ENCODE data around the gene FOSL1. TPM values are rescaled to one million over a fixed set of nuclear protein-coding genes. Genes with fewer than 3 reads are reported as not detected.

FOSL1 gene
- total RNA-seq, 1 donor from 2014 or later: 37.9 TPM

GRCh38 chr11:65880844-65881421 lies 19.3 kb downstream of the FOSL1 start:
- H3K27ac ChIP-seq (ENCODE audit: low read depth, low read length): no peak overlapping the region
- H3K79me2 ChIP-seq (ENCODE audit: insufficient read depth, low read length): peaks cover 13% of the 10 kb centered on the region
- H3K4me1 Mint-ChIP-seq (ENCODE audit: low read depth, unreplicated experiment): peaks cover 4% of the 10 kb centered on the region
- H3K27ac Mint-ChIP-seq (ENCODE audit: unreplicated experiment): no peak overlapping the region
- H3K4me3 Mint-ChIP-seq (ENCODE audit: unreplicated experiment): no peak overlapping the region
- H3K4me3 ChIP-seq (ENCODE audit: insufficient read depth, low read depth, low read length): no peak overlapping the region
- no peaks in the 10 kb centered on the region for H3K27me3 ChIP-seq (ENCODE audit: insufficient read depth, low read length)
- no peak for DNase-seq (ENCODE audit: low read depth)
- peak overlapping the region; percentile 39 for H3K4me2 ChIP-seq (ENCODE audit: low read length)
- H3K9ac ChIP-seq (ENCODE audit: low read length): no peak overlapping the region
- FAIRE-seq: no peak
- peaks cover 16% of the 10 kb centered on the region for H3K4me1 ChIP-seq (ENCODE audit: insufficient read depth, low read length)
- no peaks in the 10 kb centered on the region for H3K9me3 Mint-ChIP-seq (ENCODE audit: unreplicated experiment)
- H4K20me1 ChIP-seq (ENCODE audit: insufficient read depth, low read length): peaks cover 25% of the 10 kb centered on the region
- TF ChIP-seq CTCF (IDR thresholded peaks at IDR 0.05; ENCODE audit: insufficient read depth, low read depth, low read length) (no peak), EZH2 (IDR thresholded peaks at IDR 0.05; ENCODE audit: insufficient read depth, low read length) (no peak)
- no peak overlapping the region for H2AFZ ChIP-seq (ENCODE audit: low read depth, low read length)
- peaks cover 14% of the 10 kb centered on the region for H3K36me3 ChIP-seq (ENCODE audit: insufficient read depth, low read length)
- no peaks in the 10 kb centered on the region for H3K9me3 ChIP-seq (ENCODE audit: insufficient read depth, low read depth, low read length)
- peaks cover 14% of the 10 kb centered on the region for H3K36me3 Mint-ChIP-seq (ENCODE audit: low read depth, unreplicated experiment)
- H3K27me3 Mint-ChIP-seq (ENCODE audit: low read depth, unreplicated experiment): no peaks in the 10 kb centered on the region

GRCh38 chr11:65880027-65880426 lies 20.2 kb downstream of the FOSL1 start:
- H3K4me1 ChIP-seq (ENCODE audit: insufficient read depth, low read length): peaks cover 16% of the 10 kb centered on the region
- Mint-ChIP-seq H3K9me3 (ENCODE audit: unreplicated experiment) (no peaks in the 10 kb centered on the region), H3K36me3 (ENCODE audit: low read depth, unreplicated experiment) (peaks cover 11% of the 10 kb centered on the region), H3K27ac (ENCODE audit: unreplicated experiment) (no peak overlapping the region), H3K4me3 (ENCODE audit: unreplicated experiment) (no peak overlapping the region), H3K27me3 (ENCODE audit: low read depth, unreplicated experiment) (no peaks in the 10 kb centered on the region), H3K4me1 (ENCODE audit: low read depth, unreplicated experiment) (peaks cover 4% of the 10 kb centered on the region)
- no peaks in the 10 kb centered on the region for H3K9me3 ChIP-seq (ENCODE audit: insufficient read depth, low read depth, low read length)
- FAIRE-seq (no peak), DNase-seq (ENCODE audit: low read depth) (no peak)
- TF ChIP-seq EZH2 (IDR thresholded peaks at IDR 0.05; ENCODE audit: insufficient read depth, low read length): no peak
- no peak overlapping the region for H3K27ac ChIP-seq (ENCODE audit: low read depth, low read length)
- no peaks in the 10 kb centered on the region for H3K27me3 ChIP-seq (ENCODE audit: insufficient read depth, low read length)
- no peak overlapping the region for H2AFZ ChIP-seq (ENCODE audit: low read depth, low read length)
- peaks cover 23% of the 10 kb centered on the region for H4K20me1 ChIP-seq (ENCODE audit: insufficient read depth, low read length)
- H3K9ac ChIP-seq (ENCODE audit: low read length): no peak overlapping the region
- peaks cover 4% of the 10 kb centered on the region for H3K79me2 ChIP-seq (ENCODE audit: insufficient read depth, low read length)
- H3K4me2 ChIP-seq (ENCODE audit: low read length): no peak overlapping the region
- H3K4me3 ChIP-seq (ENCODE audit: insufficient read depth, low read depth, low read length): no peak overlapping the region
- peaks cover 14% of the 10 kb centered on the region for H3K36me3 ChIP-seq (ENCODE audit: insufficient read depth, low read length)

GRCh38 chr11:65879617-65880016 lies 20.6 kb downstream of the FOSL1 start, which contains the start of gene CTSW:
Gene CTSW, plus strand, starts transcription at chr11:65879837. Its CDS starts 18 bp downstream, at chr11:65879855.
- no peak within 1 kb of the TSS for H3K4me2 ChIP-seq (ENCODE audit: low read length)
- H3K9ac ChIP-seq (ENCODE audit: low read length): no peak within 1 kb of the TSS
- no peak for TF ChIP-seq CTCF (IDR thresholded peaks at IDR 0.05; ENCODE audit: insufficient read depth, low read depth, low read length)
- DNase-seq (ENCODE audit: low read depth) (no peak), FAIRE-seq (no peak)
- no peaks in the 10 kb centered on the region for H3K9me3 ChIP-seq (ENCODE audit: insufficient read depth, low read depth, low read length)
- H3K36me3 ChIP-seq (ENCODE audit: insufficient read depth, low read length): peaks cover 14% of the 10 kb centered on the region
- H4K20me1 ChIP-seq (ENCODE audit: insufficient read depth, low read length): peaks cover 20% of the 10 kb centered on the region
- H3K4me3 ChIP-seq (ENCODE audit: insufficient read depth, low read depth, low read length): no peak within 1 kb of the TSS
- no peak within 1 kb of the TSS for H2AFZ ChIP-seq (ENCODE audit: low read depth, low read length)
- no peaks in the 10 kb centered on the region for H3K27me3 ChIP-seq (ENCODE audit: insufficient read depth, low read length)
- peaks cover 14% of the 10 kb centered on the region for H3K4me1 ChIP-seq (ENCODE audit: insufficient read depth, low read length)
- Mint-ChIP-seq H3K36me3 (ENCODE audit: low read depth, unreplicated experiment) (peaks cover 9% of the 10 kb centered on the region), H3K27ac (ENCODE audit: unreplicated experiment) (no peak within 1 kb of the TSS), H3K4me1 (ENCODE audit: low read depth, unreplicated experiment) (peaks cover 4% of the 10 kb centered on the region), H3K27me3 (ENCODE audit: low read depth, unreplicated experiment) (no peaks in the 10 kb centered on the region), H3K4me3 (ENCODE audit: unreplicated experiment) (no peak within 1 kb of the TSS), H3K9me3 (ENCODE audit: unreplicated experiment) (no peaks in the 10 kb centered on the region)
- no peak within 1 kb of the TSS for H3K27ac ChIP-seq (ENCODE audit: low read depth, low read length)
- H3K79me2 ChIP-seq (ENCODE audit: insufficient read depth, low read length): peaks cover 4% of the 10 kb centered on the region
